Esophagus muscularis mucosa (tissue), 3 donors: ENCODE data around the gene CCBE1.

ENCODE experiments used
- POLR2A ChIP-seq: fragments of 450-650 bp; IDR thresholded peaks from one replicate; pipeline ENCODE4 v1.6.1; 2017; ENCODE audit warnings: antibody characterized with exemption, moderate library complexity, mild to moderate bottlenecking, low read depth
- TF ChIP-seq, protein P1 (sequence below), 3 experiments: fragments of 200-600 bp in 2 of 3; fragments of 450-650 bp in 1 of 3; sonication (generic) in 2 of 3; IDR thresholded peaks; one replicate each; pipeline ENCODE4 v1.5.1; 2017 to 2019; ENCODE audit warnings: antibody characterized with exemption in 3 of 3, mild to moderate bottlenecking in 2 of 3, moderate library complexity in 1 of 3

DNA sequence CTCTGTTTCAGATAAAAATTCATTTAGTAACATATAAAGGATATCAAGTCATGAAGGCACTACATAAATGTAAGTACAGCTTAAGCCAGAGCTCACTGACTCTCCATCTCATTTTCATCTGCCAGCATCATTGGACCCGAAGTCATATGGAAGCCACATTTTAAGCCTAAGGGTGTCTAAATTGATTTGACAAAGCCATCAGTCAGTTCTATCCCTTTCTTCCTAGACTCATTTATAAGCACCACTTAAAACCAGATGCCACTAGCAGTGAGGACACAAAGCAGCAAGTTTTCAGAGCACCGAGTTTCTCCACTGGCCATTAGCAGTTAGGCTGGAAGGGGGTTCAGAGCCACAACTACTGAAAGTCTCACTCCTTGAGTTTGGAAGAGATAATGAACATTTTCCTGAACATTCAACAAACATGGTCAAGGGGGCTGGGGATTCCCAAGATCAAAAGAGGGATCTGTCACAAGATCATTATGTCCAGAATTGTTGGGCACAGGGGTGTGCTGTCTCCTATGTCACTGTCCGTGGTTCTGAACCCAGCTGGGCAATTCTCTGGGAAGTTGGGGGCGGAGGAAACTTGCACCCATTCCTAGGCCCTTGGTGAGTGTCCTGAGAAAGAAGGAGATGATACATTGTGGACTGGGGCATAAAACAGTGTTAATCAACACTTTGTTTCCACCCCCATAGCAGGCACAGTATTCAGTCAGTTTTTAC is 179.6 kb downstream of the CCBE1 start:
- TF ChIP-seq, protein P1, sequence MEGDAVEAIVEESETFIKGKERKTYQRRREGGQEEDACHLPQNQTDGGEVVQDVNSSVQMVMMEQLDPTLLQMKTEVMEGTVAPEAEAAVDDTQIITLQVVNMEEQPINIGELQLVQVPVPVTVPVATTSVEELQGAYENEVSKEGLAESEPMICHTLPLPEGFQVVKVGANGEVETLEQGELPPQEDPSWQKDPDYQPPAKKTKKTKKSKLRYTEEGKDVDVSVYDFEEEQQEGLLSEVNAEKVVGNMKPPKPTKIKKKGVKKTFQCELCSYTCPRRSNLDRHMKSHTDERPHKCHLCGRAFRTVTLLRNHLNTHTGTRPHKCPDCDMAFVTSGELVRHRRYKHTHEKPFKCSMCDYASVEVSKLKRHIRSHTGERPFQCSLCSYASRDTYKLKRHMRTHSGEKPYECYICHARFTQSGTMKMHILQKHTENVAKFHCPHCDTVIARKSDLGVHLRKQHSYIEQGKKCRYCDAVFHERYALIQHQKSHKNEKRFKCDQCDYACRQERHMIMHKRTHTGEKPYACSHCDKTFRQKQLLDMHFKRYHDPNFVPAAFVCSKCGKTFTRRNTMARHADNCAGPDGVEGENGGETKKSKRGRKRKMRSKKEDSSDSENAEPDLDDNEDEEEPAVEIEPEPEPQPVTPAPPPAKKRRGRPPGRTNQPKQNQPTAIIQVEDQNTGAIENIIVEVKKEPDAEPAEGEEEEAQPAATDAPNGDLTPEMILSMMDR (IDR thresholded peaks at IDR 0.05), result no peak
- TF ChIP-seq POLR2A, result no peak
